ENCODE data around the gene CNTNAP2. TPM values are rescaled to one million over a fixed set of nuclear protein-coding genes. Genes with fewer than 3 reads are reported as not detected.

Gene CNTNAP2
- total RNA-seq, 1 donor = 7.6 TPM

DNA sequence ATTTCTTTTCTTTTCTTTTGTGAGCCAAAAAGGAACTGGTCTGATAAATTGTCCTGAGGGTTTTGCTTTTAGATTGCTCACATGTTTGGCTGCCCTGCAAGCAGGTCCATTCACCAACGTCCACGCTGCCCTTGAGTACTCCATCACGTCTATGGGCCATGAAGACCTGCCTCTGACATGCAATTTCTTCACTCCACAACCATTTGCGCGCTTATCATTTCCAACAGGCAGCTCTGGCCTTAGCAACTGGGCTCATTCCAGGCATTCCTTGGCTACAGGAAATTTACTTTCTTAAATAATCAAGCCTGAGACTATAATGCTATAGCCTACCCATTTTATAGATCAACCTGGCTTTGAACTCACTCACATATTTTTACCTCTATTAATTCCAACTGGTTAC is 2065.7 kb downstream of the CNTNAP2 start:
- Histone ChIP-seq H3K4me3 (ENCODE audit: insufficient read depth, low read length) (no peak overlapping the region), H3K79me2 (ENCODE audit: insufficient read depth, low read length) (no peaks in the 10 kb centered on the region), H3K36me3 (ENCODE audit: insufficient read depth, low read length) (no peaks in the 10 kb centered on the region), H3K27ac (ENCODE audit: low read depth, low read length) (no peak overlapping the region), H3K27me3 (ENCODE audit: insufficient read depth, low read length) (no peaks in the 10 kb centered on the region), H3K4me1 (ENCODE audit: insufficient read depth, low read length) (no peaks in the 10 kb centered on the region), H3K4me2 (ENCODE audit: insufficient read depth, low read length) (no peak overlapping the region), H3K9me3 (ENCODE audit: low read depth, low read length) (no peaks in the 10 kb centered on the region), H4K20me1 (ENCODE audit: insufficient read depth, low read length) (no peaks in the 10 kb centered on the region), H2AFZ (ENCODE audit: low read length) (no peak overlapping the region)
- DNase-seq (ENCODE audit: insufficient read length, low spot score, missing footprints) = no peak
- TF ChIP-seq, protein P1, sequence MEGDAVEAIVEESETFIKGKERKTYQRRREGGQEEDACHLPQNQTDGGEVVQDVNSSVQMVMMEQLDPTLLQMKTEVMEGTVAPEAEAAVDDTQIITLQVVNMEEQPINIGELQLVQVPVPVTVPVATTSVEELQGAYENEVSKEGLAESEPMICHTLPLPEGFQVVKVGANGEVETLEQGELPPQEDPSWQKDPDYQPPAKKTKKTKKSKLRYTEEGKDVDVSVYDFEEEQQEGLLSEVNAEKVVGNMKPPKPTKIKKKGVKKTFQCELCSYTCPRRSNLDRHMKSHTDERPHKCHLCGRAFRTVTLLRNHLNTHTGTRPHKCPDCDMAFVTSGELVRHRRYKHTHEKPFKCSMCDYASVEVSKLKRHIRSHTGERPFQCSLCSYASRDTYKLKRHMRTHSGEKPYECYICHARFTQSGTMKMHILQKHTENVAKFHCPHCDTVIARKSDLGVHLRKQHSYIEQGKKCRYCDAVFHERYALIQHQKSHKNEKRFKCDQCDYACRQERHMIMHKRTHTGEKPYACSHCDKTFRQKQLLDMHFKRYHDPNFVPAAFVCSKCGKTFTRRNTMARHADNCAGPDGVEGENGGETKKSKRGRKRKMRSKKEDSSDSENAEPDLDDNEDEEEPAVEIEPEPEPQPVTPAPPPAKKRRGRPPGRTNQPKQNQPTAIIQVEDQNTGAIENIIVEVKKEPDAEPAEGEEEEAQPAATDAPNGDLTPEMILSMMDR (IDR thresholded peaks at IDR 0.05; ENCODE audit: extremely low read depth, low read depth, low read length) = no peak

DNA sequence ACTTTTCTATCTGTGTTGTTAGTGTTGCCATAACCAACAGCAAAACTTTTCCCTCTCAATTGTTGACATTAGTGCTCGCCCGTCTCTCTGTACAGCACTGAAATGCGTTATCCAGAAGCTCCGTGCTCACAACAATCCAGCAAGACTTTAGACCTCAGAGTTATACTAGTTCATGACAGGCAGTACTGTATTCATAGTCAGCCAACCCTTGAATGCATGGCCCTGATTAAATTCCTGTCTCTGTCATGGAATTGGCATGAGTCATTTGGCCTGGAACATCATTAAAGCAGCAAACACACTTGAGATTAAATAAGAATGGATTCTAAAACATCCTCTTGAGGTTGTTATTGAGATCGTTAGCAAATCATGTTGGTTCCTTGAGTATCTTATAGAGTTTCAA is 2068.4 kb downstream of the CNTNAP2 start:
- TF ChIP-seq, protein P1 (IDR thresholded peaks at IDR 0.05; ENCODE audit: extremely low read depth, low read depth, low read length) = no peak
- no peak overlapping the region for H3K27ac ChIP-seq (ENCODE audit: low read depth, low read length)
- no peak overlapping the region for H3K4me2 ChIP-seq (ENCODE audit: insufficient read depth, low read length)
- H3K36me3 ChIP-seq (ENCODE audit: insufficient read depth, low read length) = no peaks in the 10 kb centered on the region
- H3K4me3 ChIP-seq (ENCODE audit: insufficient read depth, low read length) = no peak overlapping the region
- H3K79me2 ChIP-seq (ENCODE audit: insufficient read depth, low read length) = no peaks in the 10 kb centered on the region
- no peaks in the 10 kb centered on the region for H4K20me1 ChIP-seq (ENCODE audit: insufficient read depth, low read length)
- no peak overlapping the region for H2AFZ ChIP-seq (ENCODE audit: low read length)
- H3K9me3 ChIP-seq (ENCODE audit: low read depth, low read length) = no peaks in the 10 kb centered on the region
- H3K27me3 ChIP-seq (ENCODE audit: insufficient read depth, low read length) = no peaks in the 10 kb centered on the region
- H3K4me1 ChIP-seq (ENCODE audit: insufficient read depth, low read length) = no peaks in the 10 kb centered on the region
- DNase-seq (ENCODE audit: insufficient read length, low spot score, missing footprints) = no peak

DNA sequence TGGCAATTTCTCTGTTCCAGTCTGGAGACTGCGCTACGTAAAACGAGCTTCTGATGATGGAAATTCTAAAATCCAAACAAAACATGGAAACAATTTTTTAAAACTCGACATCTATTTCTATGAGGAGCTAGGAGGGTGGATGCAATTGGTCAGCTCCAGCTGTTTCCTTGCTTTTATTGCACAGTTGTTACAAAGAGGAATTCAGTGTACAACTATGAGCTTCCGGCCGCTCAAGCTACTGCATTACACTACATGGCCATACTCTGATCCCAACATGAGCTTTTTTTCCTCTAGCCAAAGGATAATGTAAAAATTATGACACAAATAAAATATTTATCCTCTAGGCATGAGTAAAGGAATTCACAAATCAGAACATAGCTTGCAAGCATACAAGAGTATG is 2070.9 kb downstream of the CNTNAP2 start:
- H3K4me3 ChIP-seq (ENCODE audit: insufficient read depth, low read length) = no peak overlapping the region
- H3K79me2 ChIP-seq (ENCODE audit: insufficient read depth, low read length) = no peaks in the 10 kb centered on the region
- DNase-seq (ENCODE audit: insufficient read length, low spot score, missing footprints) = no peak
- no peaks in the 10 kb centered on the region for H3K27me3 ChIP-seq (ENCODE audit: insufficient read depth, low read length)
- H2AFZ ChIP-seq (ENCODE audit: low read length) = no peak overlapping the region
- H3K36me3 ChIP-seq (ENCODE audit: insufficient read depth, low read length) = no peaks in the 10 kb centered on the region
- no peaks in the 10 kb centered on the region for H3K4me1 ChIP-seq (ENCODE audit: insufficient read depth, low read length)
- TF ChIP-seq, protein P1 (IDR thresholded peaks at IDR 0.05; ENCODE audit: extremely low read depth, low read depth, low read length) = no peak
- H3K9me3 ChIP-seq (ENCODE audit: low read depth, low read length) = no peaks in the 10 kb centered on the region
- H3K27ac ChIP-seq (ENCODE audit: low read depth, low read length) = no peak overlapping the region
- no peak overlapping the region for H3K4me2 ChIP-seq (ENCODE audit: insufficient read depth, low read length)
- no peaks in the 10 kb centered on the region for H4K20me1 ChIP-seq (ENCODE audit: insufficient read depth, low read length)

DNA sequence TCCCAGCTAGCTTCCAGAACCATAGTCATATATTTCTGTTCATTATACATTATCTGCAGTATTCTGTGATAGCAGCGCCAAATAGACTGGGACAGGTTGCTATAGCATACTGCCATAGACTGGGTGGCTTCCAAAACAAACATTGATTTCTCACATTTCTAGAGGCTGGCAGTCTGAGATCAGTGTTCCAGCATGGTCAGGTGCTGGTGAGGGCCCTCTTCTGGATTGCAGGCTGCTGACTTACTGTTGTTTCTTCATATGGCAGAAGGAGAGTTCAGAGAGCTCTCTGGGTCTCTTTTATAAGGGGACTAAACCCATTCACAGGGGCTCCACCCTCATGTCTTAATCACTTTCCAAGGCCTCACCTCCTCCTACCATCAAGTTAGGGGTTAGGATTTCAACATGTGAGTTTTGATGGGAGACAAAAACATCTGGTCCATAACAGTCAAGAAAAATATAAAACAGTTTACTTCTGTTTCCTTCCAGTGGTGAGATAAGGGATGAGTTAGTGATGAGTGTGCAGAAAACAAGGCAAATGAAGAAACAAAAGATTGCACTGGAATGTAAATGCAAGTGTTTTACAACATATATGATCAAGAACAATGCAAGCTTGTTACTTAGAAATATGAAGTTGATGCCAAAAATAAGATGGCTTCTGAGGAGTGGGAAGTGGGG is 2074.9 kb downstream of the CNTNAP2 start:
- no peaks in the 10 kb centered on the region for H3K27me3 ChIP-seq (ENCODE audit: insufficient read depth, low read length)
- no peak for DNase-seq (ENCODE audit: insufficient read length, low spot score, missing footprints)
- no peak overlapping the region for H3K27ac ChIP-seq (ENCODE audit: low read depth, low read length)
- H3K79me2 ChIP-seq (ENCODE audit: insufficient read depth, low read length) = no peaks in the 10 kb centered on the region
- H3K4me1 ChIP-seq (ENCODE audit: insufficient read depth, low read length) = no peaks in the 10 kb centered on the region
- TF ChIP-seq, protein P1 (IDR thresholded peaks at IDR 0.05; ENCODE audit: extremely low read depth, low read depth, low read length) = no peak
- no peak overlapping the region for H3K4me2 ChIP-seq (ENCODE audit: insufficient read depth, low read length)
- H3K4me3 ChIP-seq (ENCODE audit: insufficient read depth, low read length) = no peak overlapping the region
- no peak overlapping the region for H2AFZ ChIP-seq (ENCODE audit: low read length)
- H3K36me3 ChIP-seq (ENCODE audit: insufficient read depth, low read length) = no peaks in the 10 kb centered on the region
- no peaks in the 10 kb centered on the region for H3K9me3 ChIP-seq (ENCODE audit: low read depth, low read length)
- H4K20me1 ChIP-seq (ENCODE audit: insufficient read depth, low read length) = no peaks in the 10 kb centered on the region
